Motor neuron (in vitro differentiated cells): ENCODE results near the gene RPL13. TPM values are rescaled to one million over a fixed set of nuclear protein-coding genes. Genes with fewer than 3 reads are reported as not detected.
A peak's percentile ranks its signal among the peaks of the same experiment; 100 is the strongest.

Source experiments
- ATAC-seq, 8 experiments: fragments of 200-7000 bp; cut with Tn5 transposase; replicated peaks in 6 of 8; 2 replicates each; pipeline ENCODE4 v1.8.0; 2021; ENCODE audit warnings: mild to moderate bottlenecking in 8 of 8, moderate library complexity in 8 of 8
- H3K27ac ChIP-seq, 2 donors: fragments of 250-450 bp; sonication (Bioruptor Pico); 2 replicates each; pipeline ENCODE4 v1.9.0; 2021; ENCODE audit warnings: antibody characterized with exemption in 2 of 2, mild to moderate bottlenecking in 2 of 2, moderate library complexity in 1 of 2
- H3K4me1 ChIP-seq, 2 donors: fragments of 250-450 bp; sonication (Bioruptor Pico); replicated peaks in 1 of 2; 2 replicates each; pipeline ENCODE4 v1.6.1; 2021; ENCODE audit warnings: antibody characterized with exemption in 2 of 2, mild to moderate bottlenecking in 2 of 2, moderate library complexity in 1 of 2
- H3K4me3 ChIP-seq, 5 donors: fragments of 250-450 bp; sonication (Bioruptor Pico); 2 replicates each; pipeline ENCODE4 v1.9.0; 2021; ENCODE audit warnings: antibody characterized with exemption in 5 of 5, mild to moderate bottlenecking in 5 of 5, moderate library complexity in 4 of 5
- WGBS, 10 experiments: fragments of 450-650 bp; shearing (Covaris generic); methylation state at CpG; one replicate each; pipeline ENCODE4 v1.0.0; 2022; 5-methylcytosine and 5-hydroxymethylcytosine counted together
- in situ Hi-C, 9 experiments: fragments of 400-800 bp; cut with MboI; loops; one replicate each; pipeline ENCODE4 v1.15.0; 2021; ENCODE audit warnings: low sequenced_read_pairs in 9 of 9, low pct_unique_long_range_greater_than_20kb in 2 of 9; ENCODE audit not compliant: unreplicated experiment in 9 of 9
- total RNA-seq, 8 experiments: library from RNA; unstranded; fragments of 300-600 nt; gene quantifications; 2 replicates each; pipeline versions ENCODE4 v1.2.3 to v1.2.4, GENCODE V29; 2022

RPL13 gene
- total RNA-seq, 8 experiments from 2014 or later = 1,624 to 3,284 (median 2,183) TPM

- in situ Hi-C loops = no loop called here
- peaks cover 44 to 47% of the 10 kb centered on the region in 2 donors for H3K4me1 ChIP-seq
These were observed 44.3 kb downstream of the RPL13 start for GRCh38 chr16:89604764-89605163.

GRCh38 chr16:89605186-89605970 is 44.9 kb downstream of the RPL13 start:
- Histone ChIP-seq H3K27ac (peak overlapping the region; percentile 68 to 72), H3K4me1 (peaks cover 38 to 42% of the 10 kb centered on the region in 2 donors), H3K4me3 (no peak overlapping the region)
- WGBS, 10 experiments = 60 to 100% (median 94%) methylated on average over 1 to 14 of the region's 34 CpGs; no CpG with 5 or more reads in 4 of the 10 experiments
- ATAC-seq = no peak
- in situ Hi-C loops = no loop called here

More at GRCh38 chr16:89604764-89605163, 44.3 kb downstream of the RPL13 start:
- peak overlapping the region; percentile 68 to 72 for H3K27ac ChIP-seq
- WGBS, 10 experiments = 100% methylated on average over 2 of the region's 16 CpGs; no CpG with 5 or more reads in 9 of the 10 experiments
- no peak overlapping the region for H3K4me3 ChIP-seq
- no peak for ATAC-seq

DNA sequence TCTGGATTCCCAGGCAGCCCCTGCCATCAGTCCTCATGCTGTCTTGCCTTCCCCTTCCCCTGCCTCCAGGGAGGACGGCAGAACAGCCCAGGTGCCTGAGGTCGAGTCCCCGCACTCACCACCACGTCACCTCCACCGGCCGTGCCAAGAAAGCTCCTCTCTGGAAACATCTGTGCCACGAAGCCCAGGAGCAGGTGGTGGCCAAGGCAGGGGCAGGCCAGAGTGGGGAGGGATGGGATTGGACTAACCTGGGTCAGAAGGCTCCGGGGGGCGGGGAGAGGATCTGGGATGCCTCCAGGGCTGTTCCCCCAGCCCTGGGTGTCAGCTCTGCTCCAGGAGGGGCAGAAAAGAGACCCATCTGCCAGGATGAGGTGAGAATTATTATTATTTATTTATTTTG is 45.5 kb downstream of the RPL13 start:
- no CpG with 5 or more reads among the region's 9 CpGs for WGBS, 10 experiments
- Histone ChIP-seq H3K27ac (peak overlapping the region; percentile 32 to 72), H3K4me1 (peaks cover 33 to 38% of the 10 kb centered on the region in 2 donors), H3K4me3 (no peak overlapping the region)
- ATAC-seq = no peak
- in situ Hi-C loops = no loop called here

- Histone ChIP-seq H3K4me1 (peaks cover 23 to 28% of the 10 kb centered on the region in 2 donors), H3K27ac (no peak overlapping the region), H3K4me3 (no peak overlapping the region)
- no peak for ATAC-seq
- WGBS, 10 experiments = 40 to 97% (median 90%) methylated on average over 1 to 6 of the region's 9 CpGs; no CpG with 5 or more reads in 3 of the 10 experiments
- in situ Hi-C loops = no loop called here
These were observed 47.0 kb downstream of the RPL13 start for GRCh38 chr16:89607453-89607852.

- Histone ChIP-seq H3K4me3 (no peak overlapping the region), H3K4me1 (peaks cover 21 to 27% of the 10 kb centered on the region in 2 donors), H3K27ac (no peak overlapping the region)
- ATAC-seq = no peak
- in situ Hi-C loops = no loop called here
- WGBS, 10 experiments = 57 to 86% (median 75%) methylated on average over 2 to 17 of the region's 32 CpGs; no CpG with 5 or more reads in 1 of the 10 experiments
These were observed 47.7 kb downstream of the RPL13 start for GRCh38 chr16:89607937-89608740.

DNA sequence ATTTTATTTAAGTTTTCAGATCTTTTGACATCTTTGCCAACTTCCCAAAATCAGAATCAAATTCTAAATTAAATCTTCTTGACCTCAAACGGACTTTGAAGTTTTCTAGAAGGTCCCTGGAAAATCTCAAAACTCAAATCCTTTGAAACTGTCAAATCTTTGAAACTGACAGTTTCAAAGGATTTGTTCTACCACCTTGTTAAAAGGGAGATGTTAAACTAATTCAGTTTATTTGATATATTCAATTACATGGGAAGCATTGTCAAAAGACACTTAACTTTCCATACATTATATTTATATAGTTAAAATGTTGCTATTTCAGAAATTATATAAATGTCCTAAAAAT is 49.6 kb downstream of the RPL13 start:
- WGBS, 10 experiments = 0 to 100% (median 84%) methylated on average over 1 of the region's 1 CpG
- Histone ChIP-seq H3K4me1 (peaks cover 23 to 26% of the 10 kb centered on the region in 2 donors), H3K27ac (no peak overlapping the region), H3K4me3 (no peak overlapping the region)
- ATAC-seq = no peak
- in situ Hi-C loops = no loop called here

GRCh38 chr16:89612415-89613166 is 52.1 kb downstream of the RPL13 start:
- Histone ChIP-seq H3K4me3 (no peak overlapping the region), H3K4me1 (peaks cover 13 to 20% of the 10 kb centered on the region in 2 donors), H3K27ac (peak overlapping the region; percentile 58 to 71)
- in situ Hi-C loops = no loop called here
- ATAC-seq = peak in 4 of 8 experiments; percentile 7 to 24 (median 10)
- 10 to 97% (median 54%) methylated on average over 2 to 11 of the region's 20 CpGs; no CpG with 5 or more reads in 2 of the 10 experiments for WGBS, 10 experiments

DNA sequence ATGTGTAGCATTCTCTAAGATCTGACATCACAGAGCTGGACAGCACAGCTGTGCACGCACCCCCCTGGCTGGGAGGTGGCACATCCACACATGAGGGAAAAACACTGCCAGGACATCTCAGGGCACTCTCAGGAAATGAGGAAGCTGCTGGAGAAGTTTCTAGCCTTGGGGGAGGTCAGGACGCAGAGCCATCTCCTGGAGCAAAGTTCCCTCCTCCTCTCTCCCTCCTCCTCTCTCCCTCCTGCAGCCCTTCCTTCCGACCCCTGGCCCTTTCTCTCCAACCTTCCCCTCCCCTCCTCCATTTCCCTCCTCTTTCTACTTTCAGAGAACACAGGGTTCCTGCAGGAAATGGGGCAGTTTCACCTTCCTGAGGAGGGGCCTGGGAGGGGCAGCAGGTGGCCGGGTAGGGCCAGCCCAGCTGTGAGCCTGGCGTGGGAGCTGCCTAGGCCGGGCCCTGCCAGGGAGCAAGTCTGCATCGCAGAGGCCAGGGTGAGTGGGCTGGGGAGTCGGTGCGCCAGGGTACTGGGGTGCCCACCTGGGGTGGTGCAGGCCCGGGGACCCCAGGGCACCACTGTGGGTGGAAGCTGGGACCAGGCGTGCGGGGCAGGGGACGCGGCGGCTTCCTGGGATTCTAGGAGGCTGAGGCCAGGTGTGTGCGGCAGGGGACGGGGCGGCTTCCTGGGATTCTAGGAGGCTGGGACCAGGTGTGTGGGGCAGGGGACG is 52.9 kb downstream of the RPL13 start, which contains the start of gene DPEP1:
DPEP1 (plus strand) TSS at position 412 of the 723 bp plus-strand sequence. CDS start 16,769 bp downstream, outside the sequence.
- Histone ChIP-seq H3K27ac (peak within 1 kb of the TSS; percentile 58 to 71), H3K4me3 (no peak within 1 kb of the TSS), H3K4me1 (peaks cover 13 to 22% of the 10 kb centered on the region in 2 donors)
- in situ Hi-C loops = no loop called here
- ATAC-seq = peak in 5 of 8 experiments; percentile 40 to 71 (median 63)
- 50 to 80% methylated on average over 1 to 4 of the region's 19 CpGs; no CpG with 5 or more reads in 8 of the 10 experiments for WGBS, 10 experiments

GRCh38 chr16:89613954-89614459 is 53.5 kb downstream of the RPL13 start:
- ATAC-seq = no peak
- Histone ChIP-seq H3K27ac (no peak overlapping the region), H3K4me3 (no peak overlapping the region), H3K4me1 (peaks cover 11 to 24% of the 10 kb centered on the region in 2 donors)
- WGBS, 10 experiments = 80 to 100% (median 90%) methylated on average over 1 to 7 of the region's 22 CpGs; no CpG with 5 or more reads in 6 of the 10 experiments
- in situ Hi-C loops = no loop called here
